ENCODE results near the gene AKAP11.

The AKAP11 gene

DNA sequence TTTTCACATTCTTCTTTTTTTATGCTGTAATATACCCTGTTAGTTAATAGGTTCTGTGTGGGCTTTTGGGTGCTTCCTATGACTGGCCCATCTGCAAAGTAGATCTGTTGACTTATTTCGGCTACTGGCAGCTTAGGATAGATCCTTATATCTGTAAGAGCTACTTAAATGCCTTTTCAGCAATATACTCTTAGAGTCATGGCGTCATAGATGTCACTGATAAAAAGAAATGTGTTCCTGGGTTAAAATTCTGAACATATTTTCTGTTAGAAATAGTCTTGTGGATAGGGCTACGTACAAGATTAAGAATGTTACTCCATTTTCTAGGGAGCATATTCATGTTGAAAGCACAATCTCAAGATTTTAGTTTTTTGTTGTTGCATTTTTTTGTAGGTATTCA, 4.7 kb downstream of the AKAP11 start:
- TF ChIP-seq, protein P1, sequence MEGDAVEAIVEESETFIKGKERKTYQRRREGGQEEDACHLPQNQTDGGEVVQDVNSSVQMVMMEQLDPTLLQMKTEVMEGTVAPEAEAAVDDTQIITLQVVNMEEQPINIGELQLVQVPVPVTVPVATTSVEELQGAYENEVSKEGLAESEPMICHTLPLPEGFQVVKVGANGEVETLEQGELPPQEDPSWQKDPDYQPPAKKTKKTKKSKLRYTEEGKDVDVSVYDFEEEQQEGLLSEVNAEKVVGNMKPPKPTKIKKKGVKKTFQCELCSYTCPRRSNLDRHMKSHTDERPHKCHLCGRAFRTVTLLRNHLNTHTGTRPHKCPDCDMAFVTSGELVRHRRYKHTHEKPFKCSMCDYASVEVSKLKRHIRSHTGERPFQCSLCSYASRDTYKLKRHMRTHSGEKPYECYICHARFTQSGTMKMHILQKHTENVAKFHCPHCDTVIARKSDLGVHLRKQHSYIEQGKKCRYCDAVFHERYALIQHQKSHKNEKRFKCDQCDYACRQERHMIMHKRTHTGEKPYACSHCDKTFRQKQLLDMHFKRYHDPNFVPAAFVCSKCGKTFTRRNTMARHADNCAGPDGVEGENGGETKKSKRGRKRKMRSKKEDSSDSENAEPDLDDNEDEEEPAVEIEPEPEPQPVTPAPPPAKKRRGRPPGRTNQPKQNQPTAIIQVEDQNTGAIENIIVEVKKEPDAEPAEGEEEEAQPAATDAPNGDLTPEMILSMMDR (conservative IDR thresholded peaks at IDR 0.05; ENCODE audit: control insufficient read depth, insufficient read depth, low read depth, low read length), result no peak
- H3K4me3 ChIP-seq (ENCODE audit: control insufficient read depth, low read depth, low read length), result no peak overlapping the region
- DNase-seq (ENCODE audit: low read depth), result no peak

DNA sequence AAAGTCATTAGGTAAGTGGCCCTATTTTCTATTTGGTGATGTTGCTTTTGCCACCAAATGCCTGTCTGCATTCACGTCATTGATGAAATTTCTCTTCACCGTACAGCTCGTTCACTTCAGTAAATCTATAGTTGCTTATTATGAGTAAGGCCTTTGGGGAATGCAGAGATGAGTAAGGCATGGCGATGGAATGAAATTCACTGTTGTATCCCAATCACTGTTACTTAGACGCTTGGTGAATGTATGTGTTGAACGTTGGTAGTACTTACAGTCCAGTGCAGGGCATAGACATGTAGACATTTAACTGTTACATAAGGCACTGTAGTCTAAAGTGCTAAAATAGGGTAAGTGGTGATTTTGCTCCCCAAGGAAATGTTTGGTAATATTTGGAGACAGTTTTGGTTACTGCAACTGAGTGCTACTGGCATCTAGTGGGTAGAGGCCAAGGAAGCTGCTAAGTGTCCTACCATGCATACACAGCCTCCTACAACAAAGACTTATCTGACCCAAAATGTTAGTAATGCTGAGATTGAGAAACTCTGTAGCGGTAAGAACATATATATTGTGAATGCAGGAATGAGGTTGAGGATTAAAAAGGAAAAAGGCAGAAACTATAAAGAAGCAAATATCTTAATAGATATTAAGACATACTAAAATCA, 5.8 kb downstream of the AKAP11 start:
- TF ChIP-seq, protein P1 (conservative IDR thresholded peaks at IDR 0.05; ENCODE audit: control insufficient read depth, insufficient read depth, low read depth, low read length), result no peak
- peak; percentile 45 for DNase-seq (ENCODE audit: low read depth)
- H3K4me3 ChIP-seq (ENCODE audit: control insufficient read depth, low read depth, low read length), result no peak overlapping the region

DNA sequence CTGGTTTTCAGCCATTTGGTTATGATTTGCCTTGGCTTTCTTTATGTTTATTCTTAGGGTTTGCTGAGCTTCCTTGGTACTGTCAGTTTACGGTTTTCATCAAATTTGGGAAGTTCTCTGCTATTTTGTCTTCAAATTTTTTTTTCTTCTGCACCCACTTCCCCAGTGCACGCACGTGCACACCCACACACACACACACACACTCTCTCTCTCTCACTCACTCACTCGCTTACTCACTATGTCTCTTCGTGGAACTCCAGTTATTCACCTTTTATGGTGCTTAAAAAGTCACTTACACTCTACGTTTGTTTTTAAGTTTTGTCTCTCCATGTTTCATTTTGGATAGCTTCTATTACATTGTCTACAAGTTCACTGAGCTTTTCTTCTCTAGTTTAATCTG, 7.1 kb downstream of the AKAP11 start:
- H3K4me3 ChIP-seq (ENCODE audit: control insufficient read depth, low read depth, low read length), result no peak overlapping the region
- DNase-seq (ENCODE audit: low read depth), result peak; percentile 18
- TF ChIP-seq, protein P1 (conservative IDR thresholded peaks at IDR 0.05; ENCODE audit: control insufficient read depth, insufficient read depth, low read depth, low read length), result no peak

DNA sequence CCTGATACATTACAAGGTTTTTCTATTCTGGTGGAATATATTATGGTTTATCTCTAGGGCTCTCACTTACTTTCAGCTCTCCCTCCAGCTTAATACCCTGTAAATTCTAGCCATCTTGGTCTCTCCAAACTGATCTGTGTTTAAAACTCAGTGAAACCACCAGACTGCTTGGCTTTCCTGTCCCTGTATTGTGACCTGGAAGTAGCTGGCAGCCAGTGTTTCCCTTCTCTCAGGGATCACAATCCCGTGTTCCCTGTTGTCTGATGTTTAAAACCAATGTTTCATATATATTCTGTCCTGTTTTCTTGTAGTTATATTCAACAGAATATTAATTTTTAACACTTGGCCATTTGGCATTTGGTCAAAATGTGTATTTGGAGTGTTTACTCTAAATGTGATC, 8.0 kb downstream of the AKAP11 start:
- TF ChIP-seq, protein P1 (conservative IDR thresholded peaks at IDR 0.05; ENCODE audit: control insufficient read depth, insufficient read depth, low read depth, low read length), result no peak
- H3K4me3 ChIP-seq (ENCODE audit: control insufficient read depth, low read depth, low read length), result no peak overlapping the region
- DNase-seq (ENCODE audit: low read depth), result no peak

DNA sequence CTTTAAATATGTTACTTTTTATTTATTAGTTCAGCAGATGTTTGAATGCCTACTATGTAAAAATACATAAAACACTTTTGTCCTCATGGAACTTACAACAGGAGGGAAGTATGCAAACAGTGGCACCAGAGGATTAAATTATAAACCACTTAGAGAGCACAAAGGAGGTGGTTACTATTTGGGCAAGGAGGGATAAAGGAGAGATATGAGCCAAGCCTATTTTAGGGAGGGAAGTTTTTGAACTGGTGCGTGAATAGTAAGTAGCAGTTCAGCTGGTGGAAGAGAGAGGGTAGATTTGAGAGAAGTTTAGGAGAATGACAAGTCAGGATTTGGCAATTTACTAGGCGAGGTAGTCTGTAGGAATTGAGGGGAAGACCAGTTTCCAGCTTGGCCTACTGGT, 8.6 kb downstream of the AKAP11 start:
- no peak for DNase-seq (ENCODE audit: low read depth)
- TF ChIP-seq, protein P1 (conservative IDR thresholded peaks at IDR 0.05; ENCODE audit: control insufficient read depth, insufficient read depth, low read depth, low read length), result no peak
- H3K4me3 ChIP-seq (ENCODE audit: control insufficient read depth, low read depth, low read length), result no peak overlapping the region

DNA sequence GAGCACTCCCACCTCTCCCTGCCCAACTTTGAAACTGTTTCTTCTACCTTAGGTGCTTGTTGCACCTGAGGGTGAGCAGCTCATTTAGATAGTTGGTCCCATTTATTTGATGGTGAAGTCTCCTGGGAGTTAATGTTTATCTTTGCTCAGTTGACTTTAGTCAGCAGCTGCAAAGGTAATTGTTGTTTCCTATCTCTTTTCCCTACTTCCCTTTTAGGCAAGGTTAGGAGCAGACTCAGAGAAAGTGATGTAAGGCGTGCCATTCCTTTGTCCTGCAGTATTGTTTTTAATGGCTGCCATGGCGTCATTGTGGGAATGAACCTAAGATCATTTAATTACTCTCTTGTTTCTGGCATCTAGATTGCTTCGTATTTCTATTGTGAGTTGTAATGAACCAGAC, 11.6 kb downstream of the AKAP11 start:
- DNase-seq (ENCODE audit: low read depth), result no peak
- no peak overlapping the region for H3K4me3 ChIP-seq (ENCODE audit: control insufficient read depth, low read depth, low read length)
- TF ChIP-seq, protein P1 (conservative IDR thresholded peaks at IDR 0.05; ENCODE audit: control insufficient read depth, insufficient read depth, low read depth, low read length), result no peak

DNA sequence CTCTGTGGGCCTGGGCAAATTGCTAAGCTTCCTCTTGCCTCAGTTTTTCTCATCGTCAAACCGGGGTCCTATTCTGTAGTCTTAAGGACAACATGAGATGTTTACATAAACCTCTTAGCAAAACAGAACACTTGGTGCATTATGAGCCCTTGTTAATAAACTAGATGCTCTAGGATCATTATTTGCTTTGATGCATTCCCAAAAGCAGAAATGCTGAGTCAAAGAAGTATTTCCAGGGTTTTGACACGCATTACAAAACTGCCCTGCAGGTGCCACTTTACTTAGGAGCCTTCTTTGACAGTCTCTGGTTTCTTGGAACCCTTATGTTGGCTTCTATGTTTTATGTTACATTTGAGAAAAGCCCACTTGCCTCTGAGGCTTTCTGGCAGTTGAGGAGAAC, 12.1 kb downstream of the AKAP11 start:
- TF ChIP-seq, protein P1 (conservative IDR thresholded peaks at IDR 0.05; ENCODE audit: control insufficient read depth, insufficient read depth, low read depth, low read length), result no peak
- H3K4me3 ChIP-seq (ENCODE audit: control insufficient read depth, low read depth, low read length), result no peak overlapping the region
- DNase-seq (ENCODE audit: low read depth), result no peak
